HG03064 (cell line): ENCODE data around the gene EXOSC3.
A peak's percentile ranks its signal among the peaks of the same experiment; 100 is the strongest.
"Not testable (repeated sequence)": the region's sequence is repeated elsewhere in the genome, so short reads cannot be mapped to it uniquely, and the experiment has no call there.

Experiments used
- ATAC-seq: cut with Tn5 transposase; IDR thresholded peaks from one replicate; pipeline ENCODE4 v1.9.1; 2021; ENCODE audit warnings: low read depth; ENCODE audit not compliant: unreplicated experiment

Gene EXOSC3

DNA sequence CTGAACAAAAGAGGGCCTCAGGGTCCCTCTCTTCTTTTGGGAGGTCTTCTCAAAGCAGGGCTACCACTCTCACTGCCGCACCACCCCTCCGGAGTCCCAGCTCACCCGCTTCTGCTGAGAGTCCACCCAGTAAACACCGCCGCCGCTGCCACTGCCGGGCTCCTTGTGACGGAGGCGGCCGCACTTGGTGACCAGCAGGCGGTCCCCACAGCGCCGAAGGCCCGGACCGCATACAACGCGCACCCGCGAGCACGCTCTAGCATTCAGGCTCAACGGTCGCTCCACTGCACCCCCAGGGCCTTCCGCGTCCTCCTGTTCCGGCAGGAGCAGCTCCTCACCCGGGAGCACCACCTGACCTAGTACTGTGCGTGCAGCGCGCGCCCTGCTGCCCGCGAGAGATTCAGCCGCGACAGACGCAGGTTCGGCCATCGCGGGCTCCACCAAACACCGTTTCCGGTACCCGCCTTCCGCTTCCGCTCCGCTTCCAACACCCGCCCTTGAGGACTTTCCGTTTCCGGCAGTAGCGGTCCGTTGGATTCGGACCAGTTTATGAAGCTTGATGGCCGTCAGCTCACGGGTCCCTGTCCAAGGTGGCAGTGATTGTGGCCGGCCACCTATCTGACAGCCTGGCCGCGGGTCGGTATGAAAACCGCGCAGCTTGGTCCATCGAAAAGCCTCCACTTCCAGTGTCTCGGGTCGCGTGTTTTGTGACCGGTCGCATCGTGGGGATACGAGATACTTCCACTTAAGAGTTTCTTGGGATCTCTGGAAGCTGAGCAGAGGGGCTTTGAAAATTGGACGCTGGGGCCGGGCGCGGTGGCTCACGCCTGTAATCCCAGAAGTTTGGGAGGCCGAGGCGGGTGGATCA, at the start of gene EXOSC3:
Gene EXOSC3, minus strand, starts transcription at position 449 of the 868 bp plus-strand sequence. Its CDS starts 20 bp downstream, at position 429.
- peak; percentile 86 for ATAC-seq

DNA sequence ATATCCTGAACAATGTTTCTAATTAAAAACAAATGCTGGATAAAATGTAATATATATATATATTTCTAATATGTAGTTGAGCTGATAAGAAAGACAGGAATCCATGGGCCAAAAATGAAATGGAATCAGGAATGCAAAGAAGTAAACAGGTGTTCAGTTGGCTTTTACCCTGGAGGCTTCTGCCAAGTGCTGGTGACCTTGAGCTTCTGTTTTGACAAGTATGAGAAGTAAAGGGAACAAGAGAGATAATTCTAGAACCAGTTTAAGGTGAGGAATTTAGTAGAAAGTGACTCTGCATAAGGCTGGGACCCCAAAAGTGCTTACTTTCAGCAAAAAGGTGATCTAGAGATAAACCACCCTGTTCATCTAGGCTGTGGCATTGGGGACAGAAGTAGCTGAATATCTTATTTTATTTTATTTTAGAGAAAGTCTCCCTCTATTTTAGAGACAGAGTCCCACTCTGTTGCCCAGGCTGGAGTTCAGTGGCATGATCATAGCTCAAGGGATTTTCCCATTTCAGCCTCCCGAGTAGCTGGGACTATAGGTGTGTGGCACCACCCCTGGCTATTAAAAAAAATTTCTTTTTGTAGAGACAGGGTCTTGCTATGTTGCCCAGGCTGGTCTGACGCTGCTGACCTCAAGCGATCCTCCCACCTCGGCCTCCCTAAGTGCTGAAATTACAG, 42.8 kb upstream of the EXOSC3 start:
- ATAC-seq: no peak

DNA sequence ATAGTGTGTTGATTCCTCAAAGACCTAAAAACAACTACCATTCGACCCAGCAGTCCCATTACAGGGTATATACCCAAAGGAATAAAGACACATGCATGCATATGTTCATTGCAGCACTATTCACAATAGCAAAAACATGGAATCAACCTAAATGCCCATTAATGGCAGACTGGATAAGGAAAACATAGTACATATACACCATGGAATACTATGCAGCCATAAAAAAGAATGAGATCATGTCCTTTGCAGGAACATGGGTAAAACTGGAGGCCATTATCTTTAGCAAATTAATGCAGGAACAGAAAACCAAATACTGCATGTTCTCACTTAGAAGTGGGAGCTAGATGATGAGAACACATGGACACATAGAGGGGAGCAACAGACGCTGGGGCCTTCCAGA, 40.3 kb upstream of the EXOSC3 start:
- ATAC-seq: not testable (repeated sequence)

DNA sequence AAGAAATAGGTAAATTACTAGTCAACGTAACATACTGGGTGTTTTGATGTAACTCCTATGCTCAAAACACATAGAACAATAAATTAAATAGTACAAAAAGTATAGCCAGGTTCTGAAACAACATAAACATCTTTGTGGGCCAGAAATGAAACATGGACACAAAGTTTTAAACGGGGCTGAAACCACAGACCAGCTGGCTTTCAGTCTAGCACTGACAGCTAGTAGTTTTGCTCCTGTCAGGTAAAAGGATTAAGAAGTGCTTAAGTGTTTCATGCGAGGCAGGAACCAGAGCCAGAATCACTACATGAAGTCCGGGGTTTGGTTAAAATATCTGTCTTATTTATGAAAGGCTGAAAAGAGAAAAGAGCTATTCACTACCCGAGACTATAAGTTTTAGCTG, 35.3 kb upstream of the EXOSC3 start:
- ATAC-seq: no peak

DNA sequence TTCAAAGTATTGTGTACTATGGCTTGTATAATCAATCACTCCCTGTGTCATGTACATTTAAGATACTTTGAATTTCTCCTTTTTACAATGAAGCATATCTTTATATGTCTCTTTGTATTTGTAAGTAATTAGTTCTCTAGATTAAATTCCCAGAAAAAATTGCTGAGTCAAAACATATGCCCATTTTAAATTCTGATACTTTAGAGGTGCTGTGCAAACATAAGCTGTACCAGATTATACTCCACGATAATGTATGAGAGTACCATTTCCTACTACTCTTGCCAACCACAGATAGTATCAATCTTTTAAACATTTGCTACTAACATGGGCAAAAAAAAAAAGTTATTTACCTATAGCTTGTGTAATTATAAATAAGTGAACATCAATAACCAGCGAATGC, 34.0 kb upstream of the EXOSC3 start:
- ATAC-seq: no peak

DNA sequence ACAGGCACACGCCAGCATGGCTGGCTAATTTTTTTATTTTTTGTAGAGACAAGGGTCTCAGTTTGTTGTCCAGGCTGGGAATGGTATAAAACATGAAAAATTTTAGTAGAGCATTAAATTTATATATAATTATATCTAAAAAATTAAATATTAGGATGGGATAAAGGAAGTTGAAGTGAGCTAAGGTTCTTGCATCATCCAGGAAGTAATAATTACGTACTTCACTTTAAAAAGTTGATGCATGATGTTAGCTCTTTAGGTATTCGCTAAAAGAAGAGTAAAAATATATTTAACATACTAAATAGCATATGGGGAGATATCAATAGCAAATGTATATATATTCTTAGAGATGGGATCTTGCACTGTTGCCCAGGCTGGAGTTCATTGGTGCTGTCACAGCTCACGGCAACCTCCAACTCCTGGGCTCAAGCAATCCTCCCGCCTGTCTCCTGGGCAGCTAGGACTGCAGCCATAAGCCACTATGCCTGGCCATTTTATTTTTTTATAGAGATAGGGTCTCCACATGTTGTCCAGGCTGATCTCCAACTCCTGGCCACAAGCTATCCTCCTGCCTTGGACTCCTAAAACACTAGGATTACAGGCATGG, 28.0 kb upstream of the EXOSC3 start:
- ATAC-seq: no peak

DNA sequence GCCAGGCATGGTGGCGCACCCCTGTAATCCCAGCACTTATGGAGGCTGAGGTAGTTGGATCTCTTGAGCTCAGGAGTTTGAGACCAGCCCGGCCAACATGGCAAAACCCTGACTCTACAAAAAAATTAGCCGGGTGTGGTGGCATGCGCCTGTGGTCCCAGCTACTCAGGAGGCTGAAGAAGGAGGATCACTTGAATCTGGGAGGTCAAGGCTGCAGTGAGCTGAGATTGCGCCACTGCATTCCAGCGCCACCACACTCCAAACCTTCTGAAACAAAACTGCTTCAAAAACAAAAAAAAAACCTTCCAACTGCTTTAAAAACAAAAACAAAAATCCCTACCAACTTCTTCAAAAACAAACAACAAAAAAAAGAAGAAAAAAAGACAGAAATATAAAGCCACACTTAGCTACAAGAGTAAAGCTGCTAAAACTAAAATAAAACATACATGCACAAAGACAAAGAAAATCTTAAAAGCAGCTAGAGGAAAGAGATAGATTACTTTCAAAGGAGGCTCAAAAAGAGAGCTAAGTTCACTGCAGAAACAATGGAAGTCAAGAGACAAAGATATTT, 27.1 kb upstream of the EXOSC3 start:
- no peak for ATAC-seq

DNA sequence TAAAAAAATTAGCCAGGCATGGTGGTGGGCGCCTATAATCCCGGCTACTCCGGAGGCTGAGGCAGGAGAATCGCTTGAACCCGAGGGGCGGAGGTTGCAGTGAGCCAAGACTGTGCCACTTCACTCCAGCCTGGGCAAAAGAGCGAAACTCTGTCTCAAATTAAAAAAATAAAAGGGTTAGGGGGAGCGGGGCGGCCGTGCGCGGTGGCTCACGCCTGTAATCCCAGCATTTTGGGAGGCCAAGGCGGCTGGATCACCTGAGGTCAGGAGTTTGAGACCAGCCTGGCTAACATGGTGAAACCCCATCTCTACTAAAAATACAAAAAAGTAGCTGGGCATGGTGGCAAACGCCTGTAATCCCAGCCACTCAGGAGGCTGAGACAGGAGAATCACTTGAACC, 24.8 kb upstream of the EXOSC3 start:
- ATAC-seq: not testable (repeated sequence)

DNA sequence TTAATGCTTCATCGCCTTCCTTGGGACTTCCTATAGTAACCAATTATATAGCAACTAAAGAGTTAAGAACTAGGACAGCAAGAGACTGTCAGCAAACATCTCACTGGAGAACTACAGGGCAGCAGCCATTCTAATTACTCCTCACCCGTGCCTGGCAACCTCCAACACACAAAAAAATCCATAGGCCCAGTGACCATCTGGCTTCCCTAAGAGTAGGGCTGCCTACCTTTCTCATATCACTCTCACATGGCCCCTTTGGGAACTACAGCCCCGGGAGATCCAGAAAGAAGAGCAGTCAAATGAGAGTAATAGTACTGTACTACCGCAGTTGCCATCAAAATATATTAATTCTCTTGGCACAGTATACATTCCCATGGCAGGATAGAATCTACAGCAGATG, 21.4 kb upstream of the EXOSC3 start:
- ATAC-seq: no peak

DNA sequence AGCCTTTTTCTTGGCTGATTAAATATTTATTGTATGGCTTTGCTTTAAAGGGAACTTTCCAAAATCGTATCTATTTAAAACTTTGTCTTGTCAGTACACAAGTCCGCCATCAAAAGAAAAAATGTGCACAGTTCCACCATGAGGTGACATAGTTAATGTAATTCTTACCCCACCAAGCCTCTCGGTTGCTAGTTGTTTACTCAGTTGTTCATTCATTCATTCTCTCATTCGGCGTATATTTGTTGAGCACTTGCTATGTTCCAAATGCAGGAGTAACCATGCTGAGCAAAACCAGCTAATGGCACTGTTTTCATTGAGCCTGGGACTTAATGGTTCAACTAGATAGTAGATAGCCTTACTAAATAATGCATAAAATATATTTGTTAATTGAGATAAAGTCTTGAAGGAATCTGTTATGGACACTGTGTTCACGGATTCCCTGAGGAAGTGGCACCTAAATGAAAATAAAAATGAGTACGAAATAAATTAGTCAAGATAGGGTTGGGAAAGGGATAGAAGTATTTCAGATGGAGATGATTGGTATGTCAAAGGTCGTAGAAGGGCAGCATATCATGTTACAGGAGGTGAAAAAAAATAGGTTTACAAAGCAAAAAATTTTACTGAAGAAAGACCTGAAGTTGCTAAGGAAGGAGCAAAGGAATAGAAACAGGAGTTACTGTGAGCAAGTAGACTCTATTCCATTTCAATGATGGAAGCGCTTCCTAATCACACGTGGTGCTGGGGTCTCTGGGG, 17.3 kb upstream of the EXOSC3 start:
- no peak for ATAC-seq

DNA sequence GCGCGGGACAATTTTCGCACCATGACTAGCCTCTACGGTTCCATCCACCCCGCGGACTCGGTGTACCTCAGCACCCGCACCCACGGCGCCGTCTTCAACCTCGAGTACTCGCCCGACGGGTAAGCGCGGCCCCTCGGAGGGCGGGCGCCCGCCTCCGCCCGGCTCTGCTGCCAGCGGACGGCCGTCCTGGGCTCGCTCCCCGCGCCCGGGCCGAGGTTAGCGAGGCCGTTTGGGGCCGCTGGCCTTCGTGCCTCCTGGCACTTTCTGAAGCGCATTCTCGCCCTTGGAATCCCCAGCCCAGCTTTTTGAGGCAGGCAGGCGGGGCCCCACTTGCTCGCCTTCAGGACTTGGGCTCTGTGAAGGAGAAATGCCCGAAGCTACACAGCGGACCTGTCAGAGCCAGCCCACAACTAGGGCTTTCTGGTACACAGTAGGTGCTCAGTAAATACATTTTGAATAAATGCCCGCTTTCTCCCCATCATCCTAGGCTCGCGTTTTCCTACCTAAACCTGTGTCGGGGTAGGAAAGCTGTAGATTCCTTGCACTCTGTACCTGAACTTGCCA, 16.5 kb upstream of the EXOSC3 start:
- ATAC-seq: peak; percentile 36

DNA sequence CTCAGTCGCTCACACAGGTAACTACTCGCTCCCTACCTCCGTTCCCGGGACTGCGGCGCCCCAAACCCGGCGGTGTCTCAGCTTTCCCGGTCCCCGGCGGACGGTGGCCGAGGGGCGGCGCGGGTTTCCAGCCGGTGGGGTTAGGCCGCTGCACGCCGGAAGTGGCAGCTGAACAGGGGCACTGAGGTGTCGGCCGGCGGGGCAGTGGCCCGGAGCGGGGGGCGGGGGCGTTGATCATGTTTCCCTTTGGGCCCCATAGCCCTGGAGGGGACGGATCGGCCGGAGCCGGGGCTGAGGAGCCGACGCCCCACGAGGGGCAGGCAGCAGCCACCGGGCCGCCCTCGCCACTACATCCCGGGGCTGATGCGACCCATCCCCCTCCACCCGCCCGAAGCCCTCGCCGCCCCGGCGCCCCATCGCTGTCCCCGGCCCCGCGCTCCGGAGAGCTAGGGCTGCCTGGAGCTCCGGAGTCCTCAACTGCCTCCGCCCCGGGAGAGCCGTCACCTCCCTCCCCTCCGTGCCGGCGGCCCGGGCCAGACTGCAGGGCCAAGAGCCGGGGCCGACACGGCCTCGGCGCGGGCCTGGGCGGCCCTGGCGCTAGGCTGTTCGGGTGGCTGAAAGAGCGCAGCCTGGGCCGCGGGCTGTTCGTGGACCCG, 15.9 kb upstream of the EXOSC3 start, which contains the start of gene DCAF10:
Gene DCAF10, plus strand, starts transcription at position 167 of the 656 bp plus-strand sequence. Its CDS starts 70 bp downstream, at position 237.
- peak; percentile 76 for ATAC-seq

DNA sequence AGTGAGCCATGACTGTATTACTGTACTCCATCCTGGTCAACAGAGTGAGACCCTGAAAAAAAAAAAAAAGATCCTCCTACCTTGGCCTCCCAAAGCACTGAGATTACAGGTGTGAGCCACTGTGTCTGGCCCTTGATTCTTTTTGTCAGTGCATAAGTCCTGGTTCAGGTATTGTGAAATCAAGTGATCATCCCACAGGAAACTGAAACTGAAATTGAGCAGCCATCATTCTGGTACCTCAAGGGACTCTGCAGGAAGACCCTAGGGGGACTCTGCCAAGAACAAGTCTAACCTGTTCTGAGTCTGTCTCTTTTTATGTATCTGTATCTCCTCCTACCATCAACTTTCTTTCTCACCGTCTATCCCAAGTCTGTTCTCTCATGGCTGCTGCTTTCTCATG, 13.8 kb upstream of the EXOSC3 start:
- ATAC-seq: no peak

DNA sequence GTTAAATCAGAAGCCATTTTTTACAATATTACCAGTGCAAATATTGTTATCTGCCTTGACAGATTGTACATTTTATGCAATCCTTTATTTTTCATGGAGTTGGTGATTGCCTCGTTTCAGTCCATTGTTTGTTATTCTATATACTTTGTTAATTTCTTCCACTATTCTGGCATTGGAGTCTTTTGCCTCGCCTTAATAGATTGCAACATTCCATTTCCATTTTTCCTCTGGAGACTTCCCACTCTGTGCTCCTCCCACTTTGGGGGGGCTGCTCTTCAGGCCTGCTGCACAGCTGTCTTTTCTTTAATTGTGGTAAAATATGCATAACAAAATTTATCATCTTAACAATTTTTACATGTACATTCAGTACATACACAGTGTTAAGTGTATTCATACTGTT, 11.4 kb upstream of the EXOSC3 start:
- ATAC-seq: no peak

DNA sequence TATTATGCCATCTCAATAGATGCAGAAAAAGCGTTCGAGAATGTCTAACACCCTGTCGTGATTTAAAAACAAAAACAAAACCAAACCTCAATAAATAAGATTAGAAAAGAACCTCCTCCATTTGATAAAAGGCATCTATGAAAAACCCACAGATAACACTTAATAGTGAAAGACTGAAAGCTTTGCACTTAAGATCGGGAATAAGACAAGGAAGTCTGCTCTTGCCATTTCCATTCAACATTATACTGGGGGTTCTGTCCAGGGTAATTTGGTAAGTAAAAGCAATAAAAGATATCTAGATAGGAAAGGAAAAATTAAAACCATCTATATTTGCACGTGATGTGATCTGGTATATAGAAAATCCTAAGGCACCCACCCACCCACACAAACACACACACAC, 7.3 kb upstream of the EXOSC3 start:
- ATAC-seq: no peak

DNA sequence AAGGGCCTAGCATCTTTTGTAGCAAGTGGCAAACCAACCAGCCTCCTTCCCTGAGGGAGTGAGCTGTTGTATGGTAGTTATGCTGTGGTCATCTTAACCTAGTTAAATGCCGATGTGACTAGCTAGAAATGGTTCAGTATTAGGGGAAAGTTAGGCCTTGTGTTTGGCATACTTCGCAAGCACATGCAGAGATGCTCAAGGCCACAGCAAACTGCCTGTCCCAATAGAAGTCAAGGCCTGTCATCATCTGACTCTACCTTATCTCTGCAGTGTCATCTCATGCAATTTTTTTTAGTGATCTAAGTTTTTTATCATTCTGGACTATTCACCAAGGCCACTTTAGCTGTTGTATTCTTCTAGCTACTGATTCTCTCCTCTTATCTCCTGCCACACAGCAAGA, 5.2 kb upstream of the EXOSC3 start:
- no peak for ATAC-seq

DNA sequence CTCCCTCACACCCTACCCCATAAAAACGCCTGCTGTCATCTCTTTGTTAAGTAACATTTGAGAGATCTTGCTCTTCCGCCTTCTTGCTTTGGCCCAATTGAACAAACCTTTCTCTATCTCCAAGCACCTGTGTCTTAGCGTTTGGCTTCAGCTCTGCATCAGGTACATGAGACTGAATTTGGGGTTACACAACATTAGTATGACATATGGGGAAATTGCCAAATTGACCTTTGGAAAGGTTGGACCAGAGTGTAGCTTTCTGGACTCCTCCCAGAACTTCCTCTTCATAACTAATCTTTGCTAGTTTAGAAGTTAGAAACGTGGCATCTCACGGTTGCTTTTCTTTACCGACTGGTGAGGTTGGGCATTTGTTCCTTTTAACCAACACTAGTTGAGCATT, 3.5 kb upstream of the EXOSC3 start:
- no peak for ATAC-seq

DNA sequence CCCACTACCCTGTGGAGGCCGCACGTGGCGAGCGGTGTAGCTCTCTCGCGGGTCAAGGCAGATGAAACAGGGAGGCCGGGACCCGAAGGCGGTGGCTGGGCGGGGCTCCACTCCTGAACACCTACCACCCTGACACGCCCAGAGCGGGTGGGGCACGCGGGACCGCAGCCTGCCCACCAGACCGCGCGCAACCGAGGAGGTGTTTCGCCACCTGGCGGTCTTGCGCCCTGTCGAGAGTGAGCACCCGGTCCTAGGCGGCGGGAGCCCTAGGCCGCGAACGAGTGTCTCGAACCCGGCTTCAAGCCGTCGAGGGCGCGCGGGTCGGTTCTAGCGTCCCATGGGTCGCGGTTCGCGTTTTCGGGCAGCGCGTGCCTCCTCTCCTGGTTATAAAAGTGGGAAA, 2.2 kb upstream of the EXOSC3 start:
- no peak for ATAC-seq

DNA sequence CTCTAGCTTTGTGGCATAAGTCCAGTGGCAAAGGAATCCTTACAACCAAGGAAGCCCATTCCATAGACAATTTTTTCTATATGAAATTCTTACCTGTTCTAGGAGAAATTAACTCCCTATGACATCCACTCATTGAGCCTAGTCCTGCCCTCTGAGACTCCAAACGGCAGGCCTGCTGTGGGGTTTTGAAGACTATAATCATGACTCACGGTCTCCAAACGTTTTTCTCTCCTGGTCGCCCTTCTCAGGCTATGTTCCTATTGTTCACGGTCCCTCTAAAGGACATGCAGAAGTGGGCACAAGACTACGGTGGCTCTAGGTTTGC, 611 bp downstream of the EXOSC3 start:
- no peak for ATAC-seq

DNA sequence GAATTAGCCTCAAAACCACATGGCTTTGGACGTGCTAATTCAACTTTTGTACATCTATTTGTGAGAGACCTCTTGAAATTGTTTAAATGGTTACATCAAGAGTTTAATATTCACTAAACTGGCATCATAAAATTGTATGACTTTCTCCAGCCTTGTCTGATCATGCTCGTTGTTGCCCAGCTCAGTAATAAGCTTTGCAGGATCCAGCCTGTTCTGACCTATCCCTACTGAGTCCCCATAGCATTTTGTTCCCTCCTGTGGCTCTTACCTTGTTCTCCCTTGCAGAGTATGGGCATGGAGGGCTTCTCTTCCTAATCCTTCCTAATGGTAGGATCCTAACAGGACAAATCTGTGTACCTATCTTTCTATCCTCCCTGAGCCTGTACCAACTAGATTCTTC, 6.3 kb downstream of the EXOSC3 start:
- no peak for ATAC-seq
